ENCODE results near the gene CNTNAP5.

CNTNAP5 gene

GRCh38 chr2:124884315-124884714 is 859.2 kb downstream of the CNTNAP5 start:
- no peak overlapping the region for H3K4me3 ChIP-seq (ENCODE audit: low read depth, low read length)
- TF ChIP-seq CTCF (IDR thresholded peaks at IDR 0.05; ENCODE audit: low read depth, low read length): no peak

- no peak for TF ChIP-seq CTCF (IDR thresholded peaks at IDR 0.05; ENCODE audit: low read depth, low read length)
These were observed 861.1 kb downstream of the CNTNAP5 start for GRCh38 chr2:124886216-124886615.

GRCh38 chr2:124887466-124887865 is 862.4 kb downstream of the CNTNAP5 start:
- H3K4me3 ChIP-seq (ENCODE audit: low read depth, low read length): no peak overlapping the region
- TF ChIP-seq CTCF (IDR thresholded peaks at IDR 0.05; ENCODE audit: low read depth, low read length): no peak

More at GRCh38 chr2:124886216-124886615, 861.1 kb downstream of the CNTNAP5 start:
- no peak overlapping the region for H3K4me3 ChIP-seq (ENCODE audit: low read depth, low read length)

GRCh38 chr2:124888431-124888830 is 863.3 kb downstream of the CNTNAP5 start:
- TF ChIP-seq CTCF (IDR thresholded peaks at IDR 0.05; ENCODE audit: low read depth, low read length): no peak
- no peak overlapping the region for H3K4me3 ChIP-seq (ENCODE audit: low read depth, low read length)

- TF ChIP-seq CTCF (IDR thresholded peaks at IDR 0.05; ENCODE audit: low read depth, low read length): no peak
- H3K4me3 ChIP-seq (ENCODE audit: low read depth, low read length): no peak overlapping the region
These were observed 869.1 kb downstream of the CNTNAP5 start for GRCh38 chr2:124894199-124894598.

- TF ChIP-seq CTCF (IDR thresholded peaks at IDR 0.05; ENCODE audit: low read depth, low read length): no peak
- H3K4me3 ChIP-seq (ENCODE audit: low read depth, low read length): no peak overlapping the region
These were observed 873.7 kb downstream of the CNTNAP5 start for GRCh38 chr2:124898827-124899226.

- no peak for TF ChIP-seq CTCF (IDR thresholded peaks at IDR 0.05; ENCODE audit: low read depth, low read length)
- no peak overlapping the region for H3K4me3 ChIP-seq (ENCODE audit: low read depth, low read length)
These were observed 883.3 kb downstream of the CNTNAP5 start for GRCh38 chr2:124908411-124908810.
